ENCODE data around the gene FAM177A1. TPM values are rescaled to one million over a fixed set of nuclear protein-coding genes. Genes with fewer than 3 reads are reported as not detected.
"Not testable (repeated sequence)": the region's sequence is repeated elsewhere in the genome, so short reads cannot be mapped to it uniquely, and the experiment has no call there.

FAM177A1 gene, protein sequence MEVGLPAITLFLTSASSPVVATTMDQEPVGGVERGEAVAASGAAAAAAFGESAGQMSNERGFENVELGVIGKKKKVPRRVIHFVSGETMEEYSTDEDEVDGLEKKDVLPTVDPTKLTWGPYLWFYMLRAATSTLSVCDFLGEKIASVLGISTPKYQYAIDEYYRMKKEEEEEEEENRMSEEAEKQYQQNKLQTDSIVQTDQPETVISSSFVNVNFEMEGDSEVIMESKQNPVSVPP
- 54.9 TPM for polyA plus RNA-seq (ENCODE audit: insufficient read length)
- long read RNA-seq, donor 1, transcript FAM177A1-201 (5 exons, 2,927 nt), result major isoform, 7 of 74 reads
- long read RNA-seq, donor 1, partial matches to known transcripts, result 58 of 74 reads
- long read RNA-seq, donor 1, other reads (novel, unspliced or antisense), result 0 of 74 reads
- long read RNA-seq, donor 2, transcript FAM177A1-202 (6 exons, 858 nt), result major isoform, 9 of 52 reads
- long read RNA-seq, donor 2, transcript FAM177A1-201 (5 exons, 2,927 nt), result minor isoform, 6 of 52 reads
- long read RNA-seq, donor 2, partial matches to known transcripts, result 23 of 52 reads
- long read RNA-seq, donor 2, other reads (novel, unspliced or antisense), result 10 of 52 reads
- long read RNA-seq, donor 3, partial matches to known transcripts, result 44 of 55 reads
- long read RNA-seq, donor 3, other reads (novel, unspliced or antisense), result 6 of 55 reads
- long read RNA-seq, donor 4, partial matches to known transcripts, result 0 of 3 reads
- long read RNA-seq, donor 4, other reads (novel, unspliced or antisense), result 0 of 3 reads
- long read RNA-seq, donor 5, transcript FAM177A1-202 (6 exons, 858 nt), result minor isoform, 11 of 158 reads
- long read RNA-seq, donor 5, transcript FAM177A1-201 (5 exons, 2,927 nt), result major isoform, 17 of 158 reads
- long read RNA-seq, donor 5, partial matches to known transcripts, result 120 of 158 reads
- long read RNA-seq, donor 5, other reads (novel, unspliced or antisense), result 8 of 158 reads
- long read RNA-seq, donor 6, transcript FAM177A1-201 (5 exons, 2,927 nt), result minor isoform, 5 of 85 reads
- long read RNA-seq, donor 6, transcript FAM177A1-202 (6 exons, 858 nt), result major isoform, 7 of 85 reads
- long read RNA-seq, donor 6, partial matches to known transcripts, result 60 of 85 reads
- long read RNA-seq, donor 6, other reads (novel, unspliced or antisense), result 7 of 85 reads
- long read RNA-seq, donor 7, transcript FAM177A1-207 (2 exons, 540 nt), result minor isoform, 6 of 116 reads
- long read RNA-seq, donor 7, transcript FAM177A1-202 (6 exons, 858 nt), result major isoform, 11 of 116 reads
- long read RNA-seq, donor 7, partial matches to known transcripts, result 88 of 116 reads
- long read RNA-seq, donor 7, other reads (novel, unspliced or antisense), result 8 of 116 reads
- long read RNA-seq, donor 8, partial matches to known transcripts, result 0 of 9 reads
- long read RNA-seq, donor 8, other reads (novel, unspliced or antisense), result 0 of 9 reads

DNA sequence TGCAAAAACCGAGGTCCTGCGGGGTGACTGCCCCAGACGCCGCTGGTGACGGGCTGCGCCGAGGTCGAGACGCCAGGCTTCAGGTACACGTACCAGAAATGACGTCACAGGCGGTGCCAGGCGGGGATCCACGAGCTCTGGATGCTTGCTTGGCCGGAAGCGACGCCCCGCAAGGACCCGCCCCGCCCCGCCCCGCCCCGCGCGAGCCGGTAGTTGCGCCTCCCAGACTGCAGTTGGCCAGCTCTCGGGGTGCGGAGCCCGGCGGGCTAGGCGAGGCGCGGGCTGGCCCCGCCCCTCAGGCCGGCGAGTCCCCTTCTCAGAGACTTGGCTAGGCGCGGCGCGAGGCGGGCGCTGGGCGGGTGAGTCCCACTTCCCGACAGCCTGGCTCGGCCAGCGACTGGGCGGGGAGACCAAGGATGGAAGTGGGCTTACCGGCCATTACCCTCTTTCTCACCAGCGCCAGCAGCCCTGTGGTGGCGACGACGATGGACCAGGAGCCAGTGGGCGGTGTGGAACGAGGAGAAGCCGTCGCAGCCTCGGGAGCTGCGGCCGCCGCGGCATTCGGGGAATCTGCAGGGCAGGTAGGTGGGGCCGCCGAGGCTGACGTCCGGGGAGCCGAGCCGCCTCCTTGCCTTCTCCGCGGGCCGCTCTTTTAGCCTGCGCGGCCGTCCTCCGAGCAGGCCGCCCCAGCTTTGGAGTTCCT lies at the start of gene FAM177A1:
TSS of gene FAM177A1 (plus strand) at position 225 of the 703 bp plus-strand sequence. CDS start at position 417, 192 bp downstream.
- DNase-seq, result peak; percentile 95

DNA sequence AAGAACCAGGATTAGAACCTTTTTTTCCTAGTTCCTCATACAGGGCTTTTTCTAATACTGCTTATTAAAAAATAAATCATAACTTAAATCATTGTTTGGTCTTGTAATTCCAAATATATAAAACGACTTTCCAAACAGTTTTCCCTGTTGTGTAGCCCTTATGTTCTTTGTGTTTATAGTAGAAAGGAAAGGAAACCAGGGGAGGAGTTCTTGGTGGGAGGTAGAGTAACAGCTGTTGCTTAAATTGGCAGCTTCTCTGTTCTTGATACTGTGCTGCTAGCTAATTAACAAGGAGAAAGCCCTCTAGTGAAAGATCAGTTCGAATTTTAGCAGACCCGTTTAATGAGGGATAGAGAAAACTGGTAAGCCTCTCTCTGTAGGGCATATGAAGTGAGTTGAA lies 48.3 kb upstream of the FAM177A1 start:
- DNase-seq, result no peak

DNA sequence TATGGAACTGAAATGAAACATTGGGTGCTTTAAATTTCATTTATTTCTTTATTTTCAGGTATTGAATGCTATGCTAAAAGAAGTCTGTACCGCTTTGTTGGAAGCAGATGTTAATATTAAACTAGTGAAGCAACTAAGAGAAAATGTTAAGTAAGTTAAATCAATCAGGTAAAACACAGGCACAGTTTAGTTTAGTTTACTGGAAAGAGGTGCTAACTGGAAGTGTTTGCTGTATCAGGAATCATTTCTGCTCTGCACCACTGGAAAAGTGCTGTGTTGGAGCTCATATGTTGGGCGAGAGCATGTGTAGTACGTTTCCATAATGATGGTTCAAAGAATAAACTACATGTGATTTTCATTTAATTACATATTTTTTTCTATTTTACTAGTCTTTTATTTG lies 46.6 kb upstream of the FAM177A1 start:
- no peak for DNase-seq

DNA sequence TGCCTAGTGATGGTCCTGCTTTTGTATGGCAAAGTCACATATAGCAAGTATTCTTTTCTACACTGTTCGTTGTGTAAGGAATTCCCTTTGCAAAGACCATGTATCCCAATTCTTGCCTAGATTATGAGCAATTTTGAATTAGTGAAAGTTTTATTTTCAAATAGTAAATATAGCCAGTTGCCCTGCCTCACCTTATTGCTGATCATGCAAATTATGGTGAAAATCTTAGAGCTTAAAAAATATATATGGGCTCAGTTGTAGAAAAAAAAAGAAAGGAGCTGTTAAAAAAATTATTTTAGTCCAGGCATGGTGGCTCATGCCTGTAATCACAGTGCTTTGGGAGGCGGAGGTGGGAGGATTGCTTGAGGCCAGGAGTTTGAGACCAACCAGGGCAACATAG lies 44.5 kb upstream of the FAM177A1 start:
- no peak for DNase-seq

DNA sequence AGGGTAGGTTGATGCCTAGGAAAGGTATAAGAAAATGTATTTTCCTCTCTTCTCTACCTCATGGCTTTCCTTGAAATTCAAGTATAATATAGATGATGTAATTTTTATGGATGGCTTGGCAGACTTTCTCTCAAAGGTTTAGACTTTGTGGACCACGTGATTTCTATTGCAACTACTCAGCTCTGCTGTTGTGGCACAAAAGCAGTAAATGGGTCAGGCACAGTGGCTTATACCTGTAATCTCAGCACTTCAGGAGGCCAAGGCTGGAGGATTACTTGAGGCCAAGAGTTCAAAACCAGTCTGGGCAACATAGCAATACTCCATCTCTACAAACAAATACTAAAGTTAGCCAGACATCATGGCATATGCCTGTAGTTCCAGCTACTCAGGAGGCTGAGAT lies 41.2 kb upstream of the FAM177A1 start:
- no peak for DNase-seq

DNA sequence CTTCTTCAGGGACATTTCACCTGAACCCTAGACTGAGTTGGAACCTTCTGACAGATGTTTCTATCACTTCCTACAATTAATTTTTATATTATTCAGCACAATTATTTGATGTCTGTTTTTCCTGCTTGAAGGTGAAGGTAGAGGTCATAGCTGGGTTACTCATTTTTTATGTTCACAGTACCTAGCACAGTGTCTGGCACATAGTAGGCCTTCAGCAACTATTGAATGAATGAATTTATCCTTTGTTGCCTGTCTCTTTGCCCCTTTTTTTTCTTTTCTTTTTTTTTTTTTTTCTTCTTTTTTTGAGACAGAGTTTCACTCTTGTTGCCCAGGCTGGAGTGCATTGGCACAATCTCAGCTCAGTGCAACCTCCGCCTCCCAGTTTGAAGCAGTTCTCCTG lies 29.5 kb upstream of the FAM177A1 start:
- DNase-seq, result no peak

DNA sequence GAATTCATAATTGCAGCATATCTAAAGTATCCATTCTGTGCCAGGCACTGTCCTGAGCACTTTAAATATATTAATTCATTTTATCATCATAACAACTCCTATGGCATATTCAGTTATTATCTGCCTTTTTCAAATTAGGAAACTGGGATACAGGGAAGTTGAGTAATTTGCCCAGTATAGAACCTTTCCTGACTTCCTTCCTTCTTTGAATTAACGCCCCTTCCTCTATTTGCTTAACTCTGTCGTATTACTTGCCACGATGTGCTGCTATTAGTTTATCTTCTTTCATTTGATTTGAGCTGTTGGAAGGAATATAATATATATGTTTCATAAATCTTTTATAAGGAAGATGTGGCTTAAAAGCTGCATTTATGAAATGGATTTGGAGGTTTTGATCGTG lies 25.4 kb upstream of the FAM177A1 start:
- DNase-seq, result no peak

DNA sequence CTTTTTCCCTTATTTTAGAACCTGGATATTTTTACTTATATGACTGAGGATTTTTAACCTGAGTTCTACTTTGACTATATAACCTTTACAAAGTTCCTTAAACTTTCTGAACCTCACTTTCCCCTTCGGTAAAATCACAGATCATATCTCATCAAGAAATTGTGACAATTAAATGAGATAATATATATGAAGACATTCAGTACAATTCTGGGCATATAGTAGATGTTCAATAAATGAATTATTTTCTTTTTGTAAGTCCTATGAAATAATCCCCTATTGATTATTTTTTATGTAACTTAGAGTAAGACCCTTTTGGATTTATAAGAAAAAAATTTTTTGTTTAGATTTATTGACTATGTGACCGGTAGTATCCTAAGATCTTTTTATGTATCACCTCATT lies 17.6 kb upstream of the FAM177A1 start:
- no peak for DNase-seq

DNA sequence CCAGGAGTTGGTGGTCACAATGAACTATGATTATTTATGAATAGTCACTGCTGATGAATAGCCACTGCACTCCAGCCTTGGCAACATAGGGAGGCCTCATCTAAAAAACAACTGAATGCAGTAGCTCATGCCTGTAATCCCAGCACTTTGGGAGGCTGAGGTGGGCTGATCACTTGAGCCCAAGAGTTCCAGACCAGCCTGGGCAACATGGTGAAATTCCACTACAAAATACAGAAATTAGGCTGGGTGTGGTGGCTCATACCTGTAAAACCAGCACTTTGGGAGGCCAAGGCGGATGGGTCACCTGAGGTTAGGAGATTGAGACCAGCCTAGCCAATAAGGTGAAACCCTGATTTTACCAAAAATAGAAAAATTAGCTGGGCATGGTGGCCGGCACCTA lies 13.5 kb upstream of the FAM177A1 start:
- DNase-seq, result no peak

DNA sequence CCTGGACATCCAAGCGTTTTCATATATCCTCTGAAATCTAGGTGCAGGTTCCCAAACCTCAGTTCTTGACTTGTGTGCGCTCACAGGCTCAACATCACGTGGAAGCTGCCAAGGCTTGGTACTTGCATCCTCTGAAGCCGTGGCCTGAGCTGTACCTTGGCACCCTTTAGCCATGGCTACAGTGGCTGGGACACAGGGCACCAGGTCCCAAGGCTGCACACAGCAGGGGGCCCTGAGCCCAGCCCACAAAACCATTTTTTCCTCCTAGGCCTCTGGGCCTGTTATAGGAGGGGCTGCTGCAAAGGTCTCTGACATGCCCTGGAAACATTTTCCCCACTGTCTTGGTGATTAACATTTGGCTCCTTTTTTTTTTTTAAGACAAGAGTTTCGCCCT lies 11.6 kb upstream of the FAM177A1 start:
- no peak for DNase-seq

DNA sequence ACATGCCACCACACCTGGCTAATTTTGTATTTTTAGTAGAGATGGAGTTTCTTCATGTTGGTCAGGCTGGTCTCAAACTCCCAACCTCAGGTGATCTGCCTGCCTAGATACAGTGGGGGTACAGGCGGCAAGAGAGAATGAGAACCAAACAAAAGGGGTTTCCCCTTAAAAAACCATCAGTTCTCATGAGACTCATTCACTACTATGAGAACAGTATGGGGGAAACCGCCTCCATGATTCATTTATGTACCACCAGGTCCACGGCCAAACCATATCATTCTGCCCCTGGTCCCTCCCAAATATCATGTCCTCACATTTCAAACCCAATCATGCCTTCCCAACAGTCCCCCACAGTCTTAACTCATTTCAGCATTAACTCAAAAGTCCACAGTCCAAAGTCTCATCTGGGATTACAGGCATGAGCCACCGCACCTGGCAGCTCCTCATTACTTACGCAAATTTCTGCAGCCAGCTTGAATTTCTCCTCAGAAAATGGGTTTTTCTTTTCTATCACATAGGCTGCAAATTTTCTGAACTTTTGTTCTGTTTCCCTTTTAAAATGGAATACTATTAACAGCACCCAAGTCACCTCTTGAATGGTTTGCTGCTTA lies 11.0 kb upstream of the FAM177A1 start:
- DNase-seq, result not testable (repeated sequence)

DNA sequence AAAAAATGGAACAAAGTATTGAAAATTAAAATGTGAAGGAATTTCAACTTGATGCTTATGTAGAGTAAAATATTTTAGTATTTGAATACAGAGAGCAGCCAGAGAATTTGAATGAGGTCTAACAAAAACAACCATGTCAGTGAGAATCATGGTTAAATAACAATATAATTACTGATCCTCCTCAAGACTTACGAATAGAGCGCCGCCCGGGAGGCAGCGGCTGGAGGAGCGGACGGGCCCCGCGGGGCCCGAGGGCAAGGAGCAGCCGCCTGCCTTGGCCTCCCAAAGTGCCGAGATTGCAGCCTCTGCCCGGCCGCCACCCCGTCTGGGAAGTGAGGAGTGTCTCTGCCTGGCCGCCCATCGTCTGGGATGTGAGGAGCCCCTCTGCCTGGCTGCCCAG lies 7.8 kb upstream of the FAM177A1 start:
- DNase-seq, result not testable (repeated sequence)

DNA sequence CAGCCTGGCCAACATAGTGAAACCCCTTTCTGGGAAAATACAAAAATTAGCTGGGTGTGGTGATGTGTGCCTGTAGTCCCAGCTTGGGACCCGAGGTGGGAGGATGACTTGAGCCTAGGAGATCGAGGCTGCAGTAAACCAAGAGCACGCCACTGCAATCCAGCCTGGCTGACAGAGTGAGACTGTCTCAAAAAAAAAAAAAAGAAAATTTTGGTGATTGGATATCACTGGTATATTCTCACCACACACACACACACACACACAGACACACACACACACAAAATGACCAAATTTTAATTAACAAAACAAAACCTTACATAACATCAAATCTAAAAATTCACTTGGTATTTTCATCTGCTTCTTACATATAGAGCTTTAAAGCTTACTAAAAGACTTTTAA lies 3.4 kb upstream of the FAM177A1 start:
- DNase-seq, result no peak

DNA sequence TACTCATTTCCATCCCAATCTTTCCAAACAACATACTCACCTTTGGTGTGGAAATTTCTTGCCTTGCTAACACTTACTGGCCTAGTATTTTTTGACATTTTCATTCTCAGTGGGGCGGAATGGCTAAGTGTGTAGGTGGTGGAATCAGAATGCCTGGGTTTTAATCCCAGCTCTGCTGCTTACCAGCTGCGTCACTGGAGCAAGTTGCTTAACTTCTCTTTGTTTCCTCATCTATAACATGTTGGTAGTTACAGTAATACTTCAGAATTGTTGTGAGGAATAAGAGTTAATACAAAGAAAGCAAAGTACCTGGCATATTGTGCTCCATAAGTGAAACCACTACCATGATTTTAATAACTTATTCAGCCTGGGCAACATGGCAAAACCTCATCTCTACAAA lies 3.0 kb upstream of the FAM177A1 start:
- DNase-seq, result no peak

DNA sequence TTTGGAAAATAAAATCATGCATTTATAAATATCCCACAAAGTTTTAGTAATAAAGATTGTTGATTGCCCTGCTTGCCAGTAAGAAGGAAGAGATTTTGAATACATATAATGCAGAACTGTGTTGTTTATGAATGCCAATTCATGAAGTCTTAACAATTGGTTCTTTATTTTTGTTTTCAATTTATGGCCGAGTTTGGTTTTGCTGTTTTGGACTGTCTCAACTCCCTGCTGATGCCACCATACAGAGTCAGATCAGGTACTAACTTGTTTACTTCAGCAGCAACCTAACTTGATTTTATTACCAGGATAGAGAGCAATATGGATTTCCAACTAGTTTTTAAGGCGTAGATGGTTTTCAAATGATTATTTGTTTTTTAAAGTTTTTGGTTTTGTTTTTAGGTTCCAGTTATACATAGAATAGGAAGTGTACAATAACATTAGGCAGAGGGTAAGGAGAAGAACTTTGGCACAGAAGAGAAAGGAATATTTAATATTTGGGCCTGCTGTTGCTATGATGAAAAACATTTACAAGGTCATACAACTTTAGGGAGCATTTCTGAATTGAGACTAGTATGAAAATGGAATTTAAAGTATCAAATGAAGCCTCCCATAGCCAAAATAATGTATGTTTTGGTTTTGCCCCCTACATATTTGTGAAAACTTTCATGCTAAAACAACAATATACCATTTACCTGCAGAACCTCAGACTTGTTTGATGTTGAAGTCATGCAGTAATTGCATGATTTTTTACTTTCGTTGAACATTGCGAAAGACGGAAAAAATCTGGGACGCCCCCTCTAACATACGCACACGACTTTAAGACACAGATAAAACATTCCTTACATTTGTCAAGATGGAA lies 904 bp upstream of the FAM177A1 start:
- no peak for DNase-seq

DNA sequence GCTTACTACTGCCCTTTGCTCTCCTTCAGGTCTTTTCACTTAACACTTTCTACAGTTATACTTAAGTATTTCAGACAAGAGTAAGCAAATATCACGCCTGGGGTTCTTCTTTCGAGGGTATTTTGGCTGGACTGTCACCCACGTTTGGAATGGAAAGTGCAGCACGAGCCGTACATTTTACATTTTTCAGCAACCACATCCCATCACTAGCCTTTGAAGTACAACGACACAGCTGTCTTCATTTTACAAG lies 349 bp upstream of the FAM177A1 start:
- no peak for DNase-seq

DNA sequence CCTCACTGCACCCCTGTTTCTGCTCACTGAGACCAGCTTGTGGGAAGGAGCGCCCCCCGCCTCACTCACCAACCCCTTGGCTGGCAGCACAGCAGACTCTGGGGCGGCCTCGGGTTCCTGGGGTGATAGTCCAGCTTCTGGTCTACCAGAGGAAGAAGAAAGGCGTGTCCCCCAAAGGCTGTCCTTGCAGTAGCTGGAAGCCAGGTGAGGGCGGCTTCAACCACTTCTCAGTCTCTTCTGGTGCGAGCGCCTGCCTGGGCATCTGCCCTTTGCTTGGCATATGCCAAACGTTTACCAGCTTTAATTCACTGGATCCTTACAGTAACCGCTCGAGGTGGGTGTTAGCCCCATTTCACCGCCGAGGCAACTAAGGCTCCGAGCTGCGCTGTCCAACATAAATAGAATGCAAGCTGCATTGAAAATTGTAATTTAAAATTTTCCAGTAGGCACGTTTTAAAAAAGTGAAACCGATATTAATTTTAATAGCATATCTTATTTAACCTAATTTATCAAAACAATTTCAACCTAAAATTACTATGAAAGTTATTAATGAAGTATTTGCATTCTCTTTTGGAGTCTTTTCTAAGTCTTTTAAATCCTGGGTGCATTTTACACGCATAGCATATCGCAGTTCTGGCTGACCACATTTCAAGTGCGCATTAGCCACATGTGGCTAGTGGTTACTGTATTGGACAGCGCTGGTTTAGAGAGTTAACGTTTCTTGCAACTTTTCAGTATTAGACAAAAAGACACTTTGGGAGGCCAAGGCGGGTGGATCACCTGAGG lies 872 bp downstream of the FAM177A1 start:
- peak; percentile 45 for DNase-seq

DNA sequence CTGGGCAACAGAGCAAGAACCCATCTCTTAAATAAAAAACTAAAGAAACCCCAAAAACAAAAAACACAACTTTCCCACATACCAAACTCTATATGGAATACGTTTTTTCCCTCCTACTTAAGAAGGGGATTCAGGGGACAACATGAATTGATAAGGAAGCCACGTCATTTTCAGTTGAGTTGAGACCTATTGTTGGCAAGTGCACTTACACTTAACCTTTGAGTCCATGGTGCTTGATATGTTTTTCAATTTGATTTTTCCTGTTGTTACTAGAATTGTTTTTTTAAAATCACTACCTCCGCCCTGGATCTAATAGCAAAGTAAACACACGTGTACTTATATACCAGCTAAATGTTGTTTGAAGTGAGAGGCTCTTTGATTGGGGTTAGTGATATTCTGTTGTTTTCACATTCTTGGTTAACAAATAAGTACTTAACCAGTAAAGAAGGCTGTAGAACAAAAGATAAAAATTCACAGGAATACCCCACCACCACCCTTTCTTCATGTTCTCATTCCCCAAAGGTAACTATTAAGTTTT lies 2.0 kb downstream of the FAM177A1 start:
- DNase-seq, result no peak

DNA sequence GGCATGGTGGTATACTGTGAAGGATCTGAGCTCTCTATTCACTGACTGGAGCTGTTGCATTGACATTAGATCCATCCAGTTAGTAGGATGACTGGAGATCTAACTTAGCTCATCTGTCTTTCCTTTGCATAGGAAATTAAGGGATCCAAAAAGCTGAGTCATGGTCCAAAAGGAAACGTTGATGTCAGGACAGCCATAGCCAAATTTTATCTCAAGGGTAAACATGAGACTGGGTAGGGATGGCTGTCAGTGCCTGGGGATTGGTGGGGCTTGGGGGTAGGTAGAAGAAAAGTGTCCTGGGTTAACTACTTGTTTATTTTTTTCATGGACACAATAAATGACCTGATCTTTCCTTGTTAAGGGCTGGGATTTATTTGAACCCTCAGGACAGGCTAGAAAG lies 4.6 kb downstream of the FAM177A1 start:
- DNase-seq, result no peak

All from left kidney (tissue), 8 donors.